H1 (cell line): ENCODE results near the gene NOS3. TPM values are rescaled to one million over a fixed set of nuclear protein-coding genes. Genes with fewer than 3 reads are reported as not detected.

Source experiments
- BACH1 ChIP-seq: IDR thresholded peaks from 2 replicates; pipeline ENCODE4 v1.6.1; 2012; ENCODE audit warnings: low read length, improper control_type of control experiment
- BRCA1 ChIP-seq: IDR thresholded peaks from 2 replicates; pipeline ENCODE4 v1.6.1; 2012; ENCODE audit warnings: low read depth, low read length, improper control_type of control experiment
- CHD1 ChIP-seq: IDR thresholded peaks from 2 replicates; pipeline ENCODE4 v1.6.1; 2012; ENCODE audit warnings: low read depth, low read length, improper control_type of control experiment
- CTCF ChIP-seq, 3 experiments: IDR thresholded peaks; 1 replicate in 2 of 3; 2 replicates in 1 of 3; pipeline versions ENCODE4 v1.5.1 to v1.6.1; 2011; ENCODE audit warnings: low read length in 3 of 3, mild to moderate bottlenecking in 3 of 3, inconsistent platforms in 2 of 3, low read depth in 1 of 3, moderate library complexity in 1 of 3; ENCODE audit not compliant: insufficient read depth in 1 of 3; ENCODE audit errors: control extremely low read depth in 1 of 3
- FOSL1 ChIP-seq: IDR thresholded peaks from 2 replicates; pipeline ENCODE4 v1.6.1; 2011; ENCODE audit warnings: mild to moderate bottlenecking, low read depth, low read length, moderate library complexity; ENCODE audit not compliant: insufficient read depth
- USF2 ChIP-seq: IDR thresholded peaks from 2 replicates; pipeline ENCODE4 v1.6.1; 2011; ENCODE audit warnings: low read length, improper control_type of control experiment
- polyA plus RNA-seq, 7 experiments: library from polyadenylated mRNA; depleted of rRNA in 3 of 7; stranded (reverse) in 5 of 7; unstranded in 2 of 7; fragments of >200 nt in 5 of 7; fragments of 200-250 nt in 2 of 7; gene quantifications; 1 replicate in 5 of 7; 2 replicates in 1 of 7; 4 replicates in 1 of 7; pipeline versions ENCODE4 v1.2.1 to v1.2.3, GENCODE V29; 2011 to 2013; ENCODE audit warnings: missing spikeins in 2 of 7, mixed read lengths in 2 of 7
- total RNA-seq: library from RNA; stranded (reverse); fragmentation: NEBNext Ultra II Directional; extraction: Animal tissue kit (Norgen Biotek cat#: 25700); gene quantifications from 2 replicates; pipeline ENCODE4 v1.2.1, GENCODE V29; 2021
- TF ChIP-seq, protein P1 (sequence below): IDR thresholded peaks from 2 replicates; pipeline ENCODE4 v1.6.1; 2012; ENCODE audit warnings: low read length, inconsistent platforms

The NOS3 gene
- total and polyA plus RNA-seq, 2 of the 8 experiments (the other 6 are each of a cell fraction or from before 2014, with no cell fraction given) = 4.4 to 16.2 TPM

DNA sequence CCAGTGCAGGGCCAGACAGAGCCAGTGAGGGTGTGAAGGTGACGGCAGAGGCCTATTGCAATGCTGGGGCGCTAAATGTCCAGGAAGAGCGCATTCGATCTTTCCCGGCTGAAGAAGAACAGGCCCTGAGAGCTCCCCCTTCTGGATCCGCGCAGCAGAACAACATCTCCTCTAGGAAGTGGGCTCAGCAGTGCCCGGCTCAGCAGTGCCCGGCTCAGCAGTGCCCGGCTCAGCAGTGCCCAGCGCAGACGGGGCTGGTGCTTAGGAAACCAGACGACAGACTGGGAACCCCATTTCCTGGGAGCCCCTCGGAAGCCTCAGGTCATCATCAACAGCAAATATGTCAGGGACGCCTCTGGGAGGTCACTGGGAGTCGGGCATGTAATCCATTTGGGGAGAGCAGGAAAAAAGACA lies 4.7 kb upstream of the NOS3 start (continued):
- peak; percentile 70 to 90 (median 86) for TF ChIP-seq CTCF (IDR thresholded peaks at IDR 0.05; ENCODE audit: control extremely low read depth in 1 of 3, insufficient read depth in 1 of 3, low read depth in 1 of 3, low read length in 3 of 3)
- TF ChIP-seq, protein P1, sequence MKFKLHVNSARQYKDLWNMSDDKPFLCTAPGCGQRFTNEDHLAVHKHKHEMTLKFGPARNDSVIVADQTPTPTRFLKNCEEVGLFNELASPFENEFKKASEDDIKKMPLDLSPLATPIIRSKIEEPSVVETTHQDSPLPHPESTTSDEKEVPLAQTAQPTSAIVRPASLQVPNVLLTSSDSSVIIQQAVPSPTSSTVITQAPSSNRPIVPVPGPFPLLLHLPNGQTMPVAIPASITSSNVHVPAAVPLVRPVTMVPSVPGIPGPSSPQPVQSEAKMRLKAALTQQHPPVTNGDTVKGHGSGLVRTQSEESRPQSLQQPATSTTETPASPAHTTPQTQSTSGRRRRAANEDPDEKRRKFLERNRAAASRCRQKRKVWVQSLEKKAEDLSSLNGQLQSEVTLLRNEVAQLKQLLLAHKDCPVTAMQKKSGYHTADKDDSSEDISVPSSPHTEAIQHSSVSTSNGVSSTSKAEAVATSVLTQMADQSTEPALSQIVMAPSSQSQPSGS = no peak
- no peak for TF ChIP-seq CHD1
- no peak for TF ChIP-seq BACH1
- no peak for TF ChIP-seq USF2
- TF ChIP-seq BRCA1 = no peak
- TF ChIP-seq FOSL1 = no peak
